HepG2 (cell line): Measurements from ENCODE around the gene TLE1. TPM values are rescaled to one million over a fixed set of nuclear protein-coding genes. Genes with fewer than 3 reads are reported as not detected.

Source experiments
- ATAC-seq: fragments of 200-7000 bp; cut with Tn5 transposase; 3 replicates; pipeline ENCODE4 v1.9.1; 2020; ENCODE audit warnings: mild to moderate bottlenecking, moderate library complexity
- BruUV-seq: library from RNA; stranded (reverse); fragments of 400-500 nt; replicated peaks from 2 replicates; lab custom pipeline; 2021; lab: Mats Ljungman, UMichigan
- CTCF ChIA-PET: fragments of 300-600 bp; formaldehyde crosslinking; extraction: SDS; loops from one replicate; lab custom pipeline; 2021; ENCODE audit warnings: low total read pairs, inconsistent platforms, low intra/inter-chr PET ratio; lab: Yijun Ruan, JAX
- POLR2A ChIA-PET: fragments of 350-600 bp; sonication (Branson Sonifier 250); formaldehyde crosslinking; loops from one replicate; lab custom pipeline; 2020; ENCODE audit warnings: antibody characterized with exemption, inconsistent platforms; lab: Yijun Ruan, JAX
- DNase-seq: peaks from one replicate; pipeline ENCODE4 v3.0.0-alpha.2; 2015; ENCODE audit warnings: low spot score
- FAIRE-seq: peaks from 3 replicates; lab custom pipeline; 2011; peaks lifted over from hg19 to GRCh38; lab: Jason Lieb, UNC
- H2AFZ ChIP-seq: one replicate; pipeline ENCODE4 v1.6.1; 2011; ENCODE audit warnings: low read length, inconsistent platforms
- H3K27ac ChIP-seq: fragments of 300-600 bp; 3 replicates; pipeline ENCODE4 v1.8.0; 2011; ENCODE audit warnings: mixed run types, mild to moderate bottlenecking, mixed read lengths, low read length, inconsistent platforms; ENCODE audit not compliant: insufficient read depth; ENCODE audit errors: extremely low read length
- H3K27me3 ChIP-seq, 2 experiments: fragments of 200-600 bp in 1 of 2; 2 replicates in 1 of 2; 3 replicates in 1 of 2; pipeline versions ENCODE4 v1.6.0 to v1.8.0; 2011; ENCODE audit warnings: low read length in 2 of 2, mild to moderate bottlenecking in 2 of 2, moderate library complexity in 2 of 2, inconsistent platforms in 1 of 2; ENCODE audit not compliant: insufficient read depth in 2 of 2, control insufficient read depth in 1 of 2
- H3K36me3 ChIP-seq, 2 experiments: fragments of 200-600 bp in 1 of 2; replicated peaks in 1 of 2; 2 replicates in 1 of 2; 3 replicates in 1 of 2; pipeline versions ENCODE4 v1.5.1 to v1.8.0; 2011; ENCODE audit warnings: low read length in 2 of 2, inconsistent platforms in 1 of 2; ENCODE audit not compliant: insufficient read depth in 2 of 2, control insufficient read depth in 1 of 2
- H3K4me1 ChIP-seq: 2 replicates; pipeline ENCODE4 v1.5.1; 2012; ENCODE audit warnings: low read length, inconsistent platforms; ENCODE audit not compliant: insufficient read depth
- H3K4me2 ChIP-seq: 2 replicates; pipeline ENCODE4 v1.6.0; 2011; ENCODE audit warnings: low read depth, low read length, inconsistent platforms
- H3K4me3 ChIP-seq, 3 experiments: fragments of 200-600 bp in 1 of 3; sonication (generic), shearing (Covaris generic) in 1 of 3; replicated peaks in 1 of 3; 2 replicates each; pipeline ENCODE4 v1.5.1; 2011 to 2016; ENCODE audit warnings: low read length in 3 of 3, inconsistent platforms in 2 of 3, low read depth in 2 of 3, mild to moderate bottlenecking in 2 of 3, control low read depth in 1 of 3, mixed read lengths in 1 of 3; ENCODE audit not compliant: insufficient read depth in 1 of 3
- H3K79me2 ChIP-seq: one replicate; pipeline ENCODE4 v1.6.1; 2011; ENCODE audit warnings: low read length, inconsistent platforms; ENCODE audit not compliant: insufficient read depth
- H3K9ac ChIP-seq: 2 replicates; pipeline ENCODE4 v1.6.0; 2011; ENCODE audit warnings: mild to moderate bottlenecking, low read depth, low read length, inconsistent platforms; ENCODE audit not compliant: insufficient read depth
- H3K9me3 ChIP-seq: 2 replicates; pipeline ENCODE4 v1.5.1; 2012; ENCODE audit warnings: mild to moderate bottlenecking, low read length
- H4K20me1 ChIP-seq: 2 replicates; pipeline ENCODE4 v1.6.0; 2011; ENCODE audit warnings: inconsistent platforms, mild to moderate bottlenecking, low read length, moderate library complexity; ENCODE audit not compliant: insufficient read depth
- FOSL2 ChIP-seq: sonication (generic); formaldehyde crosslinking; IDR thresholded peaks from 2 replicates; pipeline ENCODE4 v1.4.0; 2020; ENCODE audit warnings: missing genetic modification reagents
- IKZF1 ChIP-seq: fragments of 450-650 bp; IDR thresholded peaks from 2 replicates; pipeline ENCODE4 v1.7.1; 2016
- KDM1A ChIP-seq: IDR thresholded peaks from 2 replicates; pipeline ENCODE4 v1.6.1; 2016; ENCODE audit warnings: missing compliant biosample characterization
- KMT2B ChIP-seq: IDR thresholded peaks from 2 replicates; pipeline ENCODE4 v1.6.1; 2016; ENCODE audit warnings: missing genetic modification reagents, missing compliant biosample characterization
- ONECUT2 ChIP-seq: sonication (generic); formaldehyde crosslinking; IDR thresholded peaks from 2 replicates; pipeline ENCODE4 v1.4.0; 2020; ENCODE audit warnings: missing genetic modification reagents
- PHF21A ChIP-seq: sonication (generic); formaldehyde crosslinking; IDR thresholded peaks from 2 replicates; pipeline ENCODE4 v1.5.0; 2020; ENCODE audit warnings: mild to moderate bottlenecking, missing genetic modification reagents
- TSC22D2 ChIP-seq: sonication (generic); formaldehyde crosslinking; IDR thresholded peaks from 2 replicates; pipeline ENCODE4 v1.5.1; 2020; ENCODE audit warnings: missing genetic modification reagents, mild to moderate bottlenecking, borderline replicate concordance
- ZNF224 ChIP-seq: sonication (generic); formaldehyde crosslinking; IDR thresholded peaks from 2 replicates; pipeline ENCODE4 v1.5.0; 2020; ENCODE audit warnings: mild to moderate bottlenecking, missing genetic modification reagents
- WGBS: methylation state at CpG from one replicate; pipeline ENCODE4 v1.1.6; 2017; ENCODE audit warnings: low lambda C conversion rate; 5-methylcytosine and 5-hydroxymethylcytosine counted together
- in situ Hi-C: cut with HindIII; loops from 2 replicates; pipeline ENCODE4 v1.10.0; 2017; ENCODE audit warnings: low pct_unique_long_range_greater_than_20kb; ENCODE audit not compliant: extremely low pct_ligation_motif_present
- intact Hi-C: fragments of 100-400 bp; cut with micrococcal nuclease; formaldehyde crosslinking; loops from one replicate; pipeline ENCODE4 v1.10.0; 2022; ENCODE audit not compliant: unreplicated experiment
- polyA plus RNA-seq, 8 experiments: library from polyadenylated mRNA; depleted of rRNA in 3 of 8; stranded (reverse) in 7 of 8; unstranded in 1 of 8; fragments of >200 nt; fragmentation: Illumina TruSeq in 4 of 8; extraction: Trizol in 4 of 8; gene quantifications; 2 replicates each; pipeline versions ENCODE4 v1.2.1 to v1.2.3, GENCODE V29; 2011 to 2016; ENCODE audit warnings: low read depth in 4 of 8, missing spikeins in 1 of 8, mixed read lengths in 1 of 8; ENCODE audit not compliant: insufficient read depth in 1 of 8
- total RNA-seq, 5 experiments: library from RNA; depleted of rRNA; stranded (reverse); fragments of >200 nt; fragmentation: Illumina TruSeq; extraction: Trizol; gene quantifications; 2 replicates each; pipeline ENCODE4 v1.2.3, GENCODE V29; 2016; ENCODE audit warnings: low read depth in 1 of 5
- TF ChIP-seq, protein P1 (sequence below): IDR thresholded peaks from 2 replicates; pipeline ENCODE4 v1.6.1; 2016; ENCODE audit warnings: missing compliant biosample characterization, missing genetic modification reagents, borderline replicate concordance
- TF ChIP-seq, protein P2 (sequence below): sonication (generic); formaldehyde crosslinking; IDR thresholded peaks from 2 replicates; pipeline ENCODE4 v1.4.0; 2020; ENCODE audit warnings: missing genetic modification reagents, mild to moderate bottlenecking, borderline replicate concordance

TLE1 gene
- total and polyA plus RNA-seq, 2 of the 13 experiments (the other 11 are each of a cell fraction or from before 2014, with no cell fraction given) = 35.9 to 109 TPM

DNA sequence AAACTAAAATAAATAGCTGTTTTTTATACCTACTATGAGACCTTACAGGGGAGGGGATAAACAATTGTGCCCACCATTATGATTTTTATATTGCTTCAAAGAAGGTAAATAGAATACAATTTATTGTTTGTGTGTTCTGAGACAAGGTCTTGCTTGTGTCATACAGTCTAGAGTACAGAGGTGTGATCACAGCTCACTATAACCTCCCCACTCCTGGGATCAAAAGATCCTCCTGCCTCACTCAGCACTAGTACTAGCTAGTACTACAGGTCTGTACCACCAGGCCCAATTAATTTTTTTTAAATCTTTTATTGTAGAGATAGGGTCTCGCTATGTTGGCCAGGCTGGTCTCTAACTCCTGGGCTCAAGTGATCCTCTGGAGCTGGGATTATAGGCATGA is 11.3 kb downstream of the TLE1 start:
- in situ Hi-C loops (no loop called here), intact Hi-C loops (no loop called here)
- no TSS peak for BruUV-seq
- POLR2A ChIA-PET = interaction anchor here (1.0 kb wide), 1 partner anchor 8 kb away, joined by 3 read pairs; no protein-coding TSS in a partner anchor
- Histone ChIP-seq H4K20me1 (peaks cover 77% of the 10 kb centered on the region), H3K27me3 (no peaks in the 10 kb centered on the region), H3K36me3 (peaks cover 13 to 57% of the 10 kb centered on the region in 2 experiments), H3K79me2 (peaks cover 97% of the 10 kb centered on the region), H3K4me1 (peaks cover 60% of the 10 kb centered on the region), H3K4me3 (no peak overlapping the region), H3K9ac (no peak overlapping the region), H3K27ac (no peak overlapping the region), H3K4me2 (no peak overlapping the region)
- FAIRE-seq (no peak), ATAC-seq (peak; percentile 38; the same call in 1 of the 3 replicates), DNase-seq (no peak)
- CTCF ChIA-PET = no interaction called here
- 100% methylated on average over 1 of the region's 1 CpG for WGBS
- TF ChIP-seq, protein P1, sequence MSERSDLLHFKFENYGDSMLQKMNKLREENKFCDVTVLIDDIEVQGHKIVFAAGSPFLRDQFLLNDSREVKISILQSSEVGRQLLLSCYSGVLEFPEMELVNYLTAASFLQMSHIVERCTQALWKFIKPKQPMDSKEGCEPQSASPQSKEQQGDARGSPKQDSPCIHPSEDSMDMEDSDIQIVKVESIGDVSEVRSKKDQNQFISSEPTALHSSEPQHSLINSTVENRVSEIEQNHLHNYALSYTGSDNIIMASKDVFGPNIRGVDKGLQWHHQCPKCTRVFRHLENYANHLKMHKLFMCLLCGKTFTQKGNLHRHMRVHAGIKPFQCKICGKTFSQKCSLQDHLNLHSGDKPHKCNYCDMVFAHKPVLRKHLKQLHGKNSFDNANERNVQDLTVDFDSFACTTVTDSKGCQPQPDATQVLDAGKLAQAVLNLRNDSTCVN (CRISPR knock-in tag) = no peak
- TF ChIP-seq KDM1A (CRISPR knock-in tag) (no peak), PHF21A (CRISPR knock-in tag) (no peak), KMT2B (no peak), ONECUT2 (no peak), IKZF1 (no peak), ZNF224 (CRISPR knock-in tag) (no peak), TSC22D2 (no peak), FOSL2 (CRISPR knock-in tag) (no peak)
- TF ChIP-seq, protein P2, sequence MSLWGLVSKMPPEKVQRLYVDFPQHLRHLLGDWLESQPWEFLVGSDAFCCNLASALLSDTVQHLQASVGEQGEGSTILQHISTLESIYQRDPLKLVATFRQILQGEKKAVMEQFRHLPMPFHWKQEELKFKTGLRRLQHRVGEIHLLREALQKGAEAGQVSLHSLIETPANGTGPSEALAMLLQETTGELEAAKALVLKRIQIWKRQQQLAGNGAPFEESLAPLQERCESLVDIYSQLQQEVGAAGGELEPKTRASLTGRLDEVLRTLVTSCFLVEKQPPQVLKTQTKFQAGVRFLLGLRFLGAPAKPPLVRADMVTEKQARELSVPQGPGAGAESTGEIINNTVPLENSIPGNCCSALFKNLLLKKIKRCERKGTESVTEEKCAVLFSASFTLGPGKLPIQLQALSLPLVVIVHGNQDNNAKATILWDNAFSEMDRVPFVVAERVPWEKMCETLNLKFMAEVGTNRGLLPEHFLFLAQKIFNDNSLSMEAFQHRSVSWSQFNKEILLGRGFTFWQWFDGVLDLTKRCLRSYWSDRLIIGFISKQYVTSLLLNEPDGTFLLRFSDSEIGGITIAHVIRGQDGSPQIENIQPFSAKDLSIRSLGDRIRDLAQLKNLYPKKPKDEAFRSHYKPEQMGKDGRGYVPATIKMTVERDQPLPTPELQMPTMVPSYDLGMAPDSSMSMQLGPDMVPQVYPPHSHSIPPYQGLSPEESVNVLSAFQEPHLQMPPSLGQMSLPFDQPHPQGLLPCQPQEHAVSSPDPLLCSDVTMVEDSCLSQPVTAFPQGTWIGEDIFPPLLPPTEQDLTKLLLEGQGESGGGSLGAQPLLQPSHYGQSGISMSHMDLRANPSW (CRISPR knock-in tag) = no peak
- TF ChIP-seq, all 625 proteins: peak for 0
- Histone ChIP-seq H3K9me3 (no peaks in the 10 kb centered on the region), H2AFZ (no peak overlapping the region)
